GM18507 (cell line): ENCODE measurements around the gene SYT3.

ENCODE experiments used
- DNase-seq: peaks from one replicate; pipeline ENCODE4 v3.0.0; 2011; ENCODE audit warnings: low read depth; ENCODE audit not compliant: insufficient read length; ENCODE audit errors: extremely low spot score
- FAIRE-seq: peaks from 2 replicates; lab custom pipeline; 2011; peaks lifted over from hg19 to GRCh38; lab: Jason Lieb, UNC

SYT3 gene

GRCh38 chr19:50639121-50640112 lies at the start of gene SYT3:
Gene SYT3, minus strand, starts transcription at chr19:50639881. Its CDS starts 2,470 bp downstream, at chr19:50637411.
- FAIRE-seq (no peak), DNase-seq (no peak)

GRCh38 chr19:50688766-50689165 lies 49.1 kb upstream of the SYT3 start:
- FAIRE-seq = no peak
- DNase-seq = no peak

GRCh38 chr19:50686310-50687032 lies 46.8 kb upstream of the SYT3 start:
- FAIRE-seq = no peak
- DNase-seq = no peak

GRCh38 chr19:50679177-50680125 lies 39.8 kb upstream of the SYT3 start:
- FAIRE-seq (peak; percentile 92), DNase-seq (peak; percentile 96)

- FAIRE-seq = no peak
- no peak for DNase-seq
These were observed 38.6 kb upstream of the SYT3 start for GRCh38 chr19:50678323-50678722.

- DNase-seq = no peak
- FAIRE-seq = no peak
These were observed 38.0 kb upstream of the SYT3 start for GRCh38 chr19:50677636-50678035.

- no peak for FAIRE-seq
- no peak for DNase-seq
These were observed 37.0 kb upstream of the SYT3 start for GRCh38 chr19:50676625-50677197.

- no peak for DNase-seq
- no peak for FAIRE-seq
These were observed 33.4 kb upstream of the SYT3 start for GRCh38 chr19:50673118-50673517.

- no peak for FAIRE-seq
These were observed 30.4 kb upstream of the SYT3 start for GRCh38 chr19:50670102-50670380.

GRCh38 chr19:50669302-50670101 lies 29.8 kb upstream of the SYT3 start:
- FAIRE-seq (no peak), DNase-seq (no peak)

More at GRCh38 chr19:50670102-50670380, 30.4 kb upstream of the SYT3 start:
- no peak for DNase-seq

- FAIRE-seq = no peak
- DNase-seq = no peak
These were observed 29.2 kb upstream of the SYT3 start for GRCh38 chr19:50668879-50669278.

GRCh38 chr19:50668416-50668815 lies 28.7 kb upstream of the SYT3 start:
- FAIRE-seq = no peak

GRCh38 chr19:50667759-50668231 lies 28.1 kb upstream of the SYT3 start:
- FAIRE-seq = no peak

More at GRCh38 chr19:50668416-50668815, 28.7 kb upstream of the SYT3 start:
- DNase-seq = no peak

GRCh38 chr19:50667177-50667758 lies 27.6 kb upstream of the SYT3 start:
- FAIRE-seq (no peak), DNase-seq (no peak)

More at GRCh38 chr19:50667759-50668231, 28.1 kb upstream of the SYT3 start:
- DNase-seq = no peak

GRCh38 chr19:50666346-50667176 lies 26.9 kb upstream of the SYT3 start:
- FAIRE-seq (no peak), DNase-seq (no peak)

GRCh38 chr19:50664204-50664603 lies 24.5 kb upstream of the SYT3 start:
- DNase-seq = no peak
- FAIRE-seq = no peak

GRCh38 chr19:50663482-50663790 lies 23.8 kb upstream of the SYT3 start:
- FAIRE-seq (no peak), DNase-seq (no peak)
